ENCODE data around the gene SEPTIN1. TPM values are rescaled to one million over a fixed set of nuclear protein-coding genes. Genes with fewer than 3 reads are reported as not detected.
A peak's percentile ranks its signal among the peaks of the same experiment; 100 is the strongest.

The SEPTIN1 gene
- total RNA-seq, 1 experiment from 2014 or later: 3.4 TPM

- POLR2A ChIA-PET: no interaction called here
- Histone ChIP-seq H3K4me3 (replicated peaks in 1 of 2; ENCODE audit: low read depth in 1 of 2, low read length in 2 of 2) (no peak overlapping the region), H3K36me3 (ENCODE audit: control insufficient read depth in 1 of 2, insufficient read depth in 2 of 2, low read length in 2 of 2) (no peaks in the 10 kb centered on the region), H3K79me2 (ENCODE audit: insufficient read depth, low read length) (no peaks in the 10 kb centered on the region), H3K4me1 (ENCODE audit: control insufficient read depth in 1 of 2, insufficient read depth in 2 of 2, low read length in 2 of 2) (peaks cover 14 to 33% of the 10 kb centered on the region in 2 experiments), H3K9me3 (ENCODE audit: control insufficient read depth in 1 of 2, insufficient read depth in 1 of 2, low read depth in 1 of 2, low read length in 2 of 2) (no peaks in the 10 kb centered on the region), H2AFZ (ENCODE audit: low read depth, low read length, poor library complexity, severe bottlenecking) (no peak overlapping the region), H3K4me2 (ENCODE audit: low read length) (no peak overlapping the region), H3K9ac (ENCODE audit: low read length) (no peak overlapping the region), H3K27ac (ENCODE audit: low read depth, low read length) (no peak overlapping the region), H4K20me1 (ENCODE audit: insufficient read depth) (no peaks in the 10 kb centered on the region), H3K9me2 (ENCODE audit: insufficient read depth) (no peaks in the 10 kb centered on the region), H3K27me3 (ENCODE audit: insufficient read depth, low read length) (no peaks in the 10 kb centered on the region)
- TF ChIP-seq RAD21 (IDR thresholded peaks at IDR 0.05; ENCODE audit: low read depth): no peak
- TF ChIP-seq SRF (IDR thresholded peaks at IDR 0.05; ENCODE audit: low read depth): no peak
- TF ChIP-seq ZFX (IDR thresholded peaks at IDR 0.05): no peak
- TF ChIP-seq SP1 (IDR thresholded peaks at IDR 0.05; ENCODE audit: low read depth): no peak
- TF ChIP-seq TCF7L2 (IDR thresholded peaks at IDR 0.05; ENCODE audit: borderline replicate concordance, extremely low read depth, insufficient read depth, insufficient read length): no peak
- TF ChIP-seq EGR1 (IDR thresholded peaks at IDR 0.05; ENCODE audit: low read depth): no peak
- no peak for TF ChIP-seq POLR2A (IDR thresholded peaks at IDR 0.05; ENCODE audit: borderline replicate concordance, extremely low read depth, insufficient read depth, insufficient read length)
- TF ChIP-seq CTCF (IDR thresholded peaks at IDR 0.05 in 2 of 3, conservative IDR thresholded peaks at IDR 0.05 in 1 of 3; ENCODE audit: borderline replicate concordance in 1 of 3, insufficient read depth in 1 of 3, low read depth in 2 of 3, low read length in 2 of 3): no peak
- no peak for TF ChIP-seq POLR2AphosphoS5 (IDR thresholded peaks at IDR 0.05; ENCODE audit: low read depth, low read length)
- TF ChIP-seq YY1 (IDR thresholded peaks at IDR 0.05; ENCODE audit: extremely low read depth, insufficient replicate concordance, low read depth, low read length): no peak
- TF ChIP-seq ATF3 (IDR thresholded peaks at IDR 0.05): no peak
- TF ChIP-seq ZNF274 (IDR thresholded peaks at IDR 0.05; ENCODE audit: low read depth, low read length): no peak
- TF ChIP-seq SIN3A (IDR thresholded peaks at IDR 0.05; ENCODE audit: low read depth): no peak
- TF ChIP-seq JUND (IDR thresholded peaks at IDR 0.05): no peak
- TF ChIP-seq EZH2 (IDR thresholded peaks at IDR 0.05): no peak
- no peak for TF ChIP-seq CEBPB (IDR thresholded peaks at IDR 0.05; ENCODE audit: low read depth)
- no peak for TF ChIP-seq ELF1 (IDR thresholded peaks at IDR 0.05; ENCODE audit: borderline replicate concordance, low read depth)
- no peak for TF ChIP-seq REST (IDR thresholded peaks at IDR 0.05; ENCODE audit: low read depth)
- intact Hi-C loops (cut with micrococcal nuclease): no loop called here
- TSS peak; percentile 47 for BruUV-seq (replicated peaks)
- RAD21 ChIA-PET (ENCODE audit: low non-redundant PET in 1 of 2, low total read pairs in 2 of 2, uncharacterized antibody in 2 of 2, unreplicated experiment in 2 of 2): no interaction called here
- ATAC-seq: no peak
- no peak for DNase-seq (ENCODE audit: low read depth, low spot score)
- CTCF ChIA-PET: interaction anchor here (1.5 kb wide), 1 partner anchor 29 kb away, joined by 3 read pairs; no protein-coding TSS in a partner anchor
Observed at GRCh38 chr16:30380072-30380802, 2.1 kb downstream of the SEPTIN1 start.

All from HCT116 (cell line).